ENCODE measurements around the gene ITIH5. TPM values are rescaled to one million over a fixed set of nuclear protein-coding genes. Genes with fewer than 3 reads are reported as not detected.

The ITIH5 gene
- total RNA-seq, 1 donor from 2014 or later = not detected

- intact Hi-C loops (cut with micrococcal nuclease) = no loop called here
Observed at GRCh38 chr10:7551289-7551688, 115.5 kb downstream of the ITIH5 start.

- intact Hi-C loops (cut with micrococcal nuclease) = no loop called here
Observed at GRCh38 chr10:7550013-7550412, 116.8 kb downstream of the ITIH5 start.

GRCh38 chr10:7547829-7548228 lies 118.9 kb downstream of the ITIH5 start:
- intact Hi-C loops (cut with micrococcal nuclease) = no loop called here

- intact Hi-C loops (cut with micrococcal nuclease) = no loop called here
Observed at GRCh38 chr10:7547206-7547605, 119.6 kb downstream of the ITIH5 start.

- intact Hi-C loops (cut with micrococcal nuclease) = no loop called here
Observed at GRCh38 chr10:7546385-7546967, 120.3 kb downstream of the ITIH5 start.

- intact Hi-C loops (cut with micrococcal nuclease) = no loop called here
Observed at GRCh38 chr10:7545792-7546191, 121.0 kb downstream of the ITIH5 start.

- intact Hi-C loops (cut with micrococcal nuclease) = no loop called here
Observed at GRCh38 chr10:7545261-7545660, 121.5 kb downstream of the ITIH5 start.

- intact Hi-C loops (cut with micrococcal nuclease) = no loop called here
Observed at GRCh38 chr10:7544203-7544602, 122.6 kb downstream of the ITIH5 start.

GRCh38 chr10:7542189-7542914 lies 124.4 kb downstream of the ITIH5 start:
- intact Hi-C loops (cut with micrococcal nuclease) = no loop called here

GRCh38 chr10:7541137-7542087 lies 125.4 kb downstream of the ITIH5 start:
- intact Hi-C loops (cut with micrococcal nuclease) = no loop called here

GRCh38 chr10:7538970-7539654 lies 127.7 kb downstream of the ITIH5 start:
- intact Hi-C loops (cut with micrococcal nuclease) = no loop called here

- intact Hi-C loops (cut with micrococcal nuclease) = no loop called here
Observed at GRCh38 chr10:7537126-7537525, 129.6 kb downstream of the ITIH5 start.

- intact Hi-C loops (cut with micrococcal nuclease) = no loop called here
Observed at GRCh38 chr10:7534480-7534852, 132.3 kb downstream of the ITIH5 start.

GRCh38 chr10:7533657-7534479 lies 132.9 kb downstream of the ITIH5 start:
- intact Hi-C loops (cut with micrococcal nuclease) = no loop called here

- intact Hi-C loops (cut with micrococcal nuclease) = no loop called here
Observed at GRCh38 chr10:7532723-7533498, 133.9 kb downstream of the ITIH5 start.

- intact Hi-C loops (cut with micrococcal nuclease) = loop anchor here (10.0 kb wide), 3 partner anchors 285 to 515 kb away; partner anchors contain the start of gene TAF3
Observed at GRCh38 chr10:7529638-7530037, 137.1 kb downstream of the ITIH5 start.

- intact Hi-C loops (cut with micrococcal nuclease) = loop anchor here (10.0 kb wide), 3 partner anchors 287 to 517 kb away; partner anchors contain the start of gene TAF3
Observed at GRCh38 chr10:7527468-7527867, 139.3 kb downstream of the ITIH5 start.

- intact Hi-C loops (cut with micrococcal nuclease) = loop anchor here (10.0 kb wide), 3 partner anchors 289 to 519 kb away; partner anchors contain the start of gene TAF3
Observed at GRCh38 chr10:7526017-7526400, 140.8 kb downstream of the ITIH5 start.

- intact Hi-C loops (cut with micrococcal nuclease) = loop anchor here (1.0 to 10.0 kb wide), 5 partner anchors 162 to 1775 kb away; partner anchors contain the start of gene TAF3
Observed at GRCh38 chr10:7525314-7526016, 141.3 kb downstream of the ITIH5 start.
